HepG2 (cell line): ENCODE data around the gene GADD45B. TPM values are rescaled to one million over a fixed set of nuclear protein-coding genes. Genes with fewer than 3 reads are reported as not detected.

Source experiments
- CENPT ChIP-seq: sonication (generic); formaldehyde crosslinking; IDR thresholded peaks from 2 replicates; pipeline ENCODE4 v1.8.0; 2022; ENCODE audit warnings: low read depth, mild to moderate bottlenecking, moderate library complexity, missing genetic modification reagents
- GTF3A ChIP-seq: sonication (generic); formaldehyde crosslinking; conservative IDR thresholded peaks from 2 replicates; pipeline ENCODE4 v1.4.0; 2020; ENCODE audit warnings: mild to moderate bottlenecking, missing genetic modification reagents
- ISL2 ChIP-seq: sonication (generic); formaldehyde crosslinking; IDR thresholded peaks from 2 replicates; pipeline ENCODE4 v1.5.0; 2020; ENCODE audit warnings: missing genetic modification reagents
- MAZ ChIP-seq, 2 experiments: sonication (generic) in 1 of 2; formaldehyde crosslinking in 1 of 2; IDR thresholded peaks; 2 replicates each; pipeline versions ENCODE4 v1.5.0 to v1.6.1; 2012 to 2020; ENCODE audit warnings: low read depth in 2 of 2, mild to moderate bottlenecking in 2 of 2, borderline replicate concordance in 1 of 2, improper control_type of control experiment in 1 of 2, low read length in 1 of 2, missing genetic modification reagents in 1 of 2, moderate library complexity in 1 of 2
- NFAT5 ChIP-seq: sonication (generic); formaldehyde crosslinking; IDR thresholded peaks from 2 replicates; pipeline ENCODE4 v1.4.0; 2020; ENCODE audit warnings: missing genetic modification reagents
- PITX1 ChIP-seq: sonication (generic); formaldehyde crosslinking; IDR thresholded peaks from 2 replicates; pipeline ENCODE4 v1.5.1; 2020; ENCODE audit warnings: mild to moderate bottlenecking, missing genetic modification reagents
- POLR2A ChIP-seq, 2 experiments: IDR thresholded peaks; 2 replicates each; pipeline ENCODE4 v1.6.1; 2011; ENCODE audit warnings: low read depth in 2 of 2, low read length in 2 of 2, mild to moderate bottlenecking in 1 of 2, moderate library complexity in 1 of 2; ENCODE audit not compliant: insufficient read depth in 1 of 2
- SNAPC2 ChIP-seq: sonication (generic); formaldehyde crosslinking; IDR thresholded peaks from 2 replicates; pipeline ENCODE4 v1.8.1; 2022; ENCODE audit warnings: mild to moderate bottlenecking, missing genetic modification reagents
- ZNF34 ChIP-seq: sonication (generic); formaldehyde crosslinking; IDR thresholded peaks from 2 replicates; pipeline ENCODE4 v1.4.0; 2020; ENCODE audit warnings: mild to moderate bottlenecking, missing genetic modification reagents, borderline replicate concordance
- ZNF543 ChIP-seq: sonication (generic); formaldehyde crosslinking; IDR thresholded peaks from 2 replicates; pipeline ENCODE4 v1.4.0; 2020; ENCODE audit warnings: mild to moderate bottlenecking, missing genetic modification reagents
- ZNF564 ChIP-seq: sonication (generic); formaldehyde crosslinking; IDR thresholded peaks from 2 replicates; pipeline ENCODE4 v1.8.1; 2023; ENCODE audit warnings: mild to moderate bottlenecking, missing genetic modification reagents
- ZNF609 ChIP-seq: sonication (generic); formaldehyde crosslinking; IDR thresholded peaks from 2 replicates; pipeline ENCODE4 v1.4.0; 2020; ENCODE audit warnings: mild to moderate bottlenecking, missing genetic modification reagents, borderline replicate concordance
- ZNF704 ChIP-seq: sonication (generic); formaldehyde crosslinking; IDR thresholded peaks from 2 replicates; pipeline ENCODE4 v1.8.1; 2023; ENCODE audit warnings: mild to moderate bottlenecking, inconsistent platforms, moderate library complexity, missing genetic modification reagents, borderline replicate concordance
- ZNF710 ChIP-seq: sonication (generic); formaldehyde crosslinking; IDR thresholded peaks from 2 replicates; pipeline ENCODE4 v1.5.0; 2020; ENCODE audit warnings: mild to moderate bottlenecking, missing genetic modification reagents, borderline replicate concordance
- polyA plus RNA-seq, 8 experiments: library from polyadenylated mRNA; depleted of rRNA in 3 of 8; stranded (reverse) in 7 of 8; unstranded in 1 of 8; fragments of >200 nt; fragmentation: Illumina TruSeq in 4 of 8; extraction: Trizol in 4 of 8; gene quantifications; 2 replicates each; pipeline versions ENCODE4 v1.2.1 to v1.2.3, GENCODE V29; 2011 to 2016; ENCODE audit warnings: low read depth in 4 of 8, missing spikeins in 1 of 8, mixed read lengths in 1 of 8; ENCODE audit not compliant: insufficient read depth in 1 of 8
- total RNA-seq, 5 experiments: library from RNA; depleted of rRNA; stranded (reverse); fragments of >200 nt; fragmentation: Illumina TruSeq; extraction: Trizol; gene quantifications; 2 replicates each; pipeline ENCODE4 v1.2.3, GENCODE V29; 2016; ENCODE audit warnings: low read depth in 1 of 5

Gene GADD45B
- total and polyA plus RNA-seq, 2 of the 13 experiments (the other 11 are each of a cell fraction or from before 2014, with no cell fraction given), result 4.6 to 34.1 TPM

GRCh38 chr19:2524840-2525723 is 49.2 kb downstream of the GADD45B start (continued):
- peak; percentile 56; the same call in 1 of the 2 replicates for TF ChIP-seq ZNF710 (CRISPR knock-in tag)
- TF ChIP-seq ZNF34 (CRISPR knock-in tag), result no peak
- TF ChIP-seq ZNF543, result no peak
- no peak for TF ChIP-seq ISL2 (CRISPR knock-in tag)
- TF ChIP-seq ZNF704 (CRISPR knock-in tag), result no peak
- no peak for TF ChIP-seq POLR2A (IDR thresholded peaks at IDR 0.05; ENCODE audit: insufficient read depth in 1 of 2, low read depth in 2 of 2, low read length in 2 of 2)
- no peak for TF ChIP-seq GTF3A
- TF ChIP-seq ZNF609 (CRISPR knock-in tag), result peak; percentile 34; the same call in 1 of the 2 replicates
- TF ChIP-seq CENPT (CRISPR knock-in tag), result no peak; the same call in 1 of the 2 replicates
- peak; percentile 43; the same call in 1 of the 2 replicates for TF ChIP-seq MAZ (IDR thresholded peaks at IDR 0.05; ENCODE audit: borderline replicate concordance, low read depth, low read length)
- TF ChIP-seq MAZ (CRISPR knock-in tag; IDR thresholded peaks at IDR 0.05; ENCODE audit: low read depth), result peak; percentile 40; the same call in 1 of the 2 replicates
- no peak for TF ChIP-seq NFAT5
- no peak for TF ChIP-seq ZNF564 (CRISPR knock-in tag)
- no peak for TF ChIP-seq SNAPC2 (CRISPR knock-in tag)
- no peak for TF ChIP-seq PITX1
